B cell (primary cell): ENCODE data around the gene CNOT6. TPM values are rescaled to one million over a fixed set of nuclear protein-coding genes. Genes with fewer than 3 reads are reported as not detected.

Experiments used
- ATAC-seq: fragments of 200-7000 bp; cut with Tn5 transposase; one replicate; pipeline ENCODE4 v1.10.0; 2021; ENCODE audit warnings: low read depth, mild to moderate bottlenecking, moderate number of reproducible peaks, moderate library complexity
- CTCF ChIA-PET: fragments of 350-600 bp; sonication (Branson Sonifier 250); formaldehyde crosslinking; loops from one replicate; lab custom pipeline; 2021; ENCODE audit warnings: antibody characterized with exemption, inconsistent platforms; lab: Charles Lee
- POLR2A ChIA-PET: fragments of 350-600 bp; sonication (Branson Sonifier 250); formaldehyde crosslinking; loops from one replicate; lab custom pipeline; 2021; ENCODE audit warnings: antibody characterized with exemption; lab: Charles Lee
- DNase-seq: peaks from one replicate; pipeline ENCODE4 v3.0.0; 2013
- H2AFZ ChIP-seq: 2 replicates; pipeline ENCODE4 v1.6.1; 2012; ENCODE audit warnings: mild to moderate bottlenecking, low read depth, low read length; ENCODE audit not compliant: insufficient read depth, poor library complexity, severe bottlenecking
- H3K27ac ChIP-seq, 2 donors: 1 replicate in 1 of 2; 2 replicates in 1 of 2; pipeline ENCODE4 v1.5.1; 2012 to 2013; ENCODE audit warnings: low read length in 2 of 2, mild to moderate bottlenecking in 2 of 2, moderate library complexity in 1 of 2
- H3K27me3 ChIP-seq, 4 experiments: fragments of 200-600 bp in 1 of 4; sonication (generic) in 1 of 4; replicated peaks in 1 of 4; 1 replicate in 2 of 4; 2 replicates in 2 of 4; pipeline versions ENCODE4 v1.6.1 to v1.7.0; 2013 to 2016; ENCODE audit warnings: low read length in 3 of 4, mild to moderate bottlenecking in 2 of 4, mixed read lengths in 1 of 4, moderate library complexity in 1 of 4; ENCODE audit not compliant: insufficient read depth in 4 of 4, control insufficient read depth in 3 of 4; ENCODE audit errors: control extremely low read depth in 1 of 4
- H3K36me3 ChIP-seq, 2 experiments: replicated peaks in 1 of 2; 1 replicate in 1 of 2; 2 replicates in 1 of 2; pipeline versions ENCODE4 v1.6.1 to v1.7.1; 2013; ENCODE audit warnings: low read length in 1 of 2; ENCODE audit not compliant: insufficient read depth in 2 of 2, control insufficient read depth in 1 of 2; ENCODE audit errors: control extremely low read depth in 1 of 2, extremely low read depth in 1 of 2
- H3K4me1 ChIP-seq, 2 donors: fragments of 200-600 bp in 1 of 2; sonication (generic) in 1 of 2; 1 replicate in 1 of 2; 2 replicates in 1 of 2; pipeline versions ENCODE4 v1.5.1 to v1.6.1; 2013 to 2017; ENCODE audit warnings: low read length in 2 of 2; ENCODE audit not compliant: control insufficient read depth in 2 of 2, insufficient read depth in 2 of 2
- H3K4me2 ChIP-seq: replicated peaks from 2 replicates; pipeline ENCODE3; 2012; ENCODE audit warnings: mild to moderate bottlenecking, low read depth, low read length; ENCODE audit not compliant: poor library complexity, severe bottlenecking
- H3K4me3 ChIP-seq, 5 experiments: fragments of 200-600 bp in 1 of 5; sonication (generic) in 1 of 5; 1 replicate in 3 of 5; 2 replicates in 2 of 5; pipeline versions ENCODE4 v1.5.1 to v1.7.0; 2011 to 2016; ENCODE audit warnings: low read length in 4 of 5, mild to moderate bottlenecking in 4 of 5, low read depth in 2 of 5, control low read depth in 1 of 5, moderate library complexity in 1 of 5; ENCODE audit not compliant: insufficient read depth in 1 of 5; ENCODE audit errors: control extremely low read depth in 1 of 5, extremely low read depth in 1 of 5
- H3K79me2 ChIP-seq: fragments of 200-600 bp; sonication (generic); one replicate; pipeline ENCODE4 v1.6.0; 2016; ENCODE audit warnings: low read length; ENCODE audit not compliant: control insufficient read depth, insufficient read depth
- H3K9ac ChIP-seq: fragments of 200-600 bp; sonication (generic); 2 replicates; pipeline ENCODE4 v1.6.1; 2017; ENCODE audit warnings: mild to moderate bottlenecking, low read length, moderate library complexity
- H3K9me3 ChIP-seq, 3 donors: one replicate each; pipeline versions ENCODE4 v1.6.1 to v1.7.1; 2013; ENCODE audit warnings: low read length in 2 of 3; ENCODE audit not compliant: control insufficient read depth in 2 of 3, insufficient read depth in 1 of 3; ENCODE audit errors: control extremely low read depth in 1 of 3
- H4K20me1 ChIP-seq: 2 replicates; pipeline ENCODE4 v1.6.0; 2012; ENCODE audit warnings: mild to moderate bottlenecking, low read length; ENCODE audit not compliant: insufficient read depth, control insufficient read depth, poor library complexity, severe bottlenecking
- H3K27ac Mint-ChIP-seq: one replicate; pipeline ENCODE4 v1.8.0; 2021; ENCODE audit warnings: mixed read lengths
- H3K27me3 Mint-ChIP-seq: one replicate; pipeline ENCODE4 v1.8.0; 2021; ENCODE audit warnings: mixed read lengths
- H3K4me1 Mint-ChIP-seq: one replicate; pipeline ENCODE4 v1.8.0; 2021; ENCODE audit warnings: mixed read lengths
- H3K4me3 Mint-ChIP-seq: one replicate; pipeline ENCODE4 v1.8.0; 2021; ENCODE audit warnings: mixed read lengths
- H3K9me3 Mint-ChIP-seq: one replicate; pipeline ENCODE4 v1.8.0; 2022; ENCODE audit warnings: mixed read lengths; ENCODE audit not compliant: insufficient read depth
- CTCF ChIP-seq: fragments of 200-600 bp; IDR thresholded peaks from one replicate; pipeline ENCODE4 v1.8.0; 2022; ENCODE audit warnings: antibody characterized with exemption, mild to moderate bottlenecking
- EZH2 ChIP-seq: IDR thresholded peaks from 2 replicates; pipeline ENCODE4 v1.6.1; 2012; ENCODE audit warnings: borderline replicate concordance, low read depth, mild to moderate bottlenecking, moderate library complexity, low read length; ENCODE audit not compliant: insufficient read depth, poor library complexity, severe bottlenecking
- WGBS: methylation state at CpG from one replicate; pipeline ENCODE4 v1.1.5; 2013; ENCODE audit warnings: missing lambda C conversion rate; ENCODE audit not compliant: insufficient coverage; 5-methylcytosine and 5-hydroxymethylcytosine counted together
- intact Hi-C: fragments of 100-400 bp; cut with micrococcal nuclease; formaldehyde crosslinking; loops from one replicate; pipeline ENCODE4 v1.10.0; 2022
- polyA plus RNA-seq: library from polyadenylated mRNA; depleted of rRNA; stranded (reverse); fragments of >200 nt; gene quantifications from 2 replicates; pipeline ENCODE4 v1.2.3, GENCODE V29; 2012
- total RNA-seq, 2 donors: library from RNA; stranded (reverse); fragments of 120-200 nt in 1 of 2; gene quantifications; 1 replicate in 1 of 2; 2 replicates in 1 of 2; pipeline versions ENCODE4 v1.2.3 to v1.2.4, GENCODE V29; 2013 to 2022

The CNOT6 gene
- total and polyA plus RNA-seq, 2 donors (not counting 1 experiment from before 2014, with no cell fraction given) = 4.3 to 31.1 TPM

DNA sequence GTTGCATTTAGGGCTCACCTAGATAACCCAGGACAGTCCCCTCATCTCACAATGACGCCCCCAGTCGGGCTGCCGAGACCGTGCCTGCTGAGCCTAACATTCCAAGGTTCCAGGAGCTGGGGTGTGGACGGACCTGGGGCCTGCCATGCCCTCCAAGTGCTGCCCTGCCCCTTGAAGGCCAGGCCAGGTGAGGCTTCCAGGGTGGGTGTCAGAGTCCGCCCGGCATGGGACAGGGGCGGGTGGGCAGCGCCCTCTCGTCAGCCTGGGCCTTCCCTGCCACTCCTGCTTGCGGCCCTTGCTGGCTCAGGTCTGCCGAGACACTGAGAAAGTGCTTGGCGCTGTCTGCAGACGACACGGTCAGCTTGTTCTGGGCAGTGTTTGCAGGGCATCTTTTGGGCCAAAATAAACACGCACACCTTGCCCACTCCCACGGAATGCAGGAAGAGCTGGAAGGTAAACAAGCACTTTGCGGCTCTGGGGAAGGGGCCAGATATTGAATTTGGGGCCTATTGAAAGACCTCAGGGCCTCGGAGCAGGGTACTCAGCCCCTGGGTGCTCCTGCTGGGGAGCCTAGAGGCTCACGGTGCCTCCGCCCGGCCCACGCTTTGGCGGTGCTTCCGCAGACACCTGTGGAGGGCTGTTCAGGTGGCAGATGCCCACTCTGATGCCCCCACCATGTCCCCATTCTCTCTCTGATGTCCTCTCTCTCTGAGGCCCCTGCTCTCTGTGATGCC lies 101.4 kb downstream of the CNOT6 start:
- DNase-seq = no peak

More for the DNA sequence above, 101.4 kb downstream of the CNOT6 start:
- H3K4me3 Mint-ChIP-seq = no peak overlapping the region
- Histone ChIP-seq H4K20me1 (no peaks in the 10 kb centered on the region), H3K4me2 (no peak overlapping the region), H3K9ac (no peak overlapping the region), H3K27me3 (peaks cover 0 to 9% (median under 1%) of the 10 kb centered on the region in 4 experiments), H2AFZ (no peak overlapping the region), H3K79me2 (no peaks in the 10 kb centered on the region), H3K4me3 (no peak overlapping the region), H3K9me3 (peaks cover 0 to 5% (median 0%) of the 10 kb centered on the region in 3 donors), H3K27ac (no peak overlapping the region), H3K36me3 (no peaks in the 10 kb centered on the region), H3K4me1 (no peaks in the 10 kb centered on the region)
- CTCF ChIA-PET = no interaction called here
- TF ChIP-seq CTCF (no peak), EZH2 (no peak)
- no peak overlapping the region for H3K27ac Mint-ChIP-seq
- no peaks in the 10 kb centered on the region for H3K4me1 Mint-ChIP-seq
- WGBS = 95% methylated on average over 25 of the region's 25 CpGs
- POLR2A ChIA-PET = no interaction called here
- H3K27me3 Mint-ChIP-seq = peaks cover 16% of the 10 kb centered on the region
- intact Hi-C loops = no loop called here
- no peak for ATAC-seq
- H3K9me3 Mint-ChIP-seq = no peaks in the 10 kb centered on the region
